K562 (cell line): ENCODE data around the gene ICE2. TPM values are rescaled to one million over a fixed set of nuclear protein-coding genes. Genes with fewer than 3 reads are reported as not detected.
A peak's percentile ranks its signal among the peaks of the same experiment; 100 is the strongest.

Experiments used
- ARID2 ChIP-seq: fragments of 450-650 bp; IDR thresholded peaks from 2 replicates; pipeline ENCODE4 v1.6.1; 2017; ENCODE audit warnings: antibody characterized with exemption, mild to moderate bottlenecking
- BMI1 ChIP-seq: fragments of 150-350 bp; IDR thresholded peaks from 2 replicates; pipeline ENCODE4 v1.6.1; 2014; ENCODE audit warnings: low read length
- CBFB ChIP-seq: sonication (generic); formaldehyde crosslinking; IDR thresholded peaks from 2 replicates; pipeline ENCODE4 v1.4.0; 2020; ENCODE audit warnings: mild to moderate bottlenecking, missing genetic modification reagents
- CBX5 ChIP-seq: IDR thresholded peaks from 2 replicates; pipeline ENCODE4 v1.6.1; 2014; ENCODE audit warnings: low read depth, borderline replicate concordance
- CEBPG ChIP-seq, 3 experiments: fragments of 200-800 bp in 1 of 3; sonication (Bioruptor generic) in 1 of 3; sonication (generic) in 1 of 3; formaldehyde crosslinking in 1 of 3; IDR thresholded peaks in 2 of 3; conservative IDR thresholded peaks in 1 of 3; 2 replicates each; pipeline versions ENCODE4 v1.6.1 to v1.8.0; 2016 to 2022; ENCODE audit warnings: missing compliant biosample characterization in 2 of 3, missing genetic modification characterization in 2 of 3, mild to moderate bottlenecking in 1 of 3, missing genetic modification reagents in 1 of 3
- CGGBP1 ChIP-seq: fragments of 250-450 bp; sonication (Bioruptor Pico); IDR thresholded peaks from 2 replicates; pipeline ENCODE4 v1.9.0; 2021; ENCODE audit warnings: mild to moderate bottlenecking
- DACH1 ChIP-seq: fragments of 450-650 bp; IDR thresholded peaks from 2 replicates; pipeline ENCODE4 v1.6.1; 2018; ENCODE audit not compliant: partially characterized antibody
- DPF2 ChIP-seq: fragments of 450-650 bp; IDR thresholded peaks from 2 replicates; pipeline ENCODE4 v1.6.1; 2016
- E2F1 ChIP-seq: sonication (generic); formaldehyde crosslinking; IDR thresholded peaks from 2 replicates; pipeline ENCODE4 v1.8.1; 2023; ENCODE audit warnings: mild to moderate bottlenecking, missing genetic modification reagents, moderate library complexity
- EGR1 ChIP-seq: fragments of 450-650 bp; conservative IDR thresholded peaks from 2 replicates; pipeline ENCODE4 v1.6.1; 2017; ENCODE audit warnings: mild to moderate bottlenecking
- NEUROD1 ChIP-seq: fragments of 150-350 bp; IDR thresholded peaks from 2 replicates; pipeline ENCODE4 v1.6.1; 2014; ENCODE audit warnings: borderline replicate concordance, low read length, low read depth; ENCODE audit not compliant: partially characterized antibody
- REST ChIP-seq, 2 experiments: fragments of 450-650 bp; formaldehyde crosslinking in 1 of 2; IDR thresholded peaks; 2 replicates each; pipeline versions ENCODE4 v1.4.0 to v1.6.1; 2014 to 2020; ENCODE audit warnings: mild to moderate bottlenecking in 2 of 2, borderline replicate concordance in 1 of 2, low read depth in 1 of 2
- SPI1 ChIP-seq: IDR thresholded peaks from 2 replicates; pipeline ENCODE4 v1.6.1; 2011; ENCODE audit warnings: low read depth, low read length, control low read depth, borderline replicate concordance
- TCF7L2 ChIP-seq: fragments of 150-350 bp; IDR thresholded peaks from 2 replicates; pipeline ENCODE4 v1.6.1; 2016; ENCODE audit warnings: low read depth, mild to moderate bottlenecking, low read length, moderate library complexity
- ZFX ChIP-seq: sonication (generic); formaldehyde crosslinking; IDR thresholded peaks from 2 replicates; pipeline ENCODE4 v1.8.0; 2022; ENCODE audit warnings: mild to moderate bottlenecking, missing genetic modification reagents, moderate library complexity
- ZNF121 ChIP-seq: sonication (generic); formaldehyde crosslinking; conservative IDR thresholded peaks from 2 replicates; pipeline ENCODE4 v1.8.0; 2022; ENCODE audit warnings: missing genetic modification reagents
- ZNF175 ChIP-seq: fragments of 200-800 bp; sonication (Bioruptor generic); IDR thresholded peaks from 2 replicates; pipeline ENCODE4 v1.6.1; 2016; ENCODE audit warnings: low read depth, mild to moderate bottlenecking, missing genetic modification characterization, missing compliant biosample characterization
- ZNF586 ChIP-seq: fragments of 450-650 bp; formaldehyde crosslinking; conservative IDR thresholded peaks from 2 replicates; pipeline ENCODE4 v1.4.0; 2020; ENCODE audit warnings: mild to moderate bottlenecking, moderate library complexity
- polyA plus RNA-seq, 8 experiments: library from polyadenylated mRNA; depleted of rRNA in 4 of 8; stranded (reverse) in 5 of 8; unstranded in 3 of 8; fragments of >200 nt; fragmentation: Nextera tagmentation in 2 of 8; fragmentation: Illumina TruSeq in 1 of 8; extraction: Ambion mirVana in 2 of 8; extraction: Trizol in 1 of 8; gene quantifications; 2 replicates each; pipeline versions ENCODE4 v1.2.1 to v1.2.3, GENCODE V29; 2011 to 2014; ENCODE audit warnings: inconsistent platforms in 1 of 8, missing spikeins in 1 of 8
- total RNA-seq, 7 experiments: library from RNA; depleted of rRNA in 6 of 7; stranded (reverse); fragments of >200 nt in 6 of 7; fragmentation: Illumina TruSeq in 2 of 7; extraction: Trizol in 2 of 7; gene quantifications; 2 replicates each; pipeline versions ENCODE4 v1.2.1 to v1.2.3, GENCODE V29; 2011 to 2021; ENCODE audit warnings: low replicate concordance in 1 of 7

ICE2 gene
- total and polyA plus RNA-seq, 9 of the 15 experiments (the other 6 are each of a cell fraction or from before 2014, with no cell fraction given) = 21.8 to 87.9 (median 58.1) TPM

DNA sequence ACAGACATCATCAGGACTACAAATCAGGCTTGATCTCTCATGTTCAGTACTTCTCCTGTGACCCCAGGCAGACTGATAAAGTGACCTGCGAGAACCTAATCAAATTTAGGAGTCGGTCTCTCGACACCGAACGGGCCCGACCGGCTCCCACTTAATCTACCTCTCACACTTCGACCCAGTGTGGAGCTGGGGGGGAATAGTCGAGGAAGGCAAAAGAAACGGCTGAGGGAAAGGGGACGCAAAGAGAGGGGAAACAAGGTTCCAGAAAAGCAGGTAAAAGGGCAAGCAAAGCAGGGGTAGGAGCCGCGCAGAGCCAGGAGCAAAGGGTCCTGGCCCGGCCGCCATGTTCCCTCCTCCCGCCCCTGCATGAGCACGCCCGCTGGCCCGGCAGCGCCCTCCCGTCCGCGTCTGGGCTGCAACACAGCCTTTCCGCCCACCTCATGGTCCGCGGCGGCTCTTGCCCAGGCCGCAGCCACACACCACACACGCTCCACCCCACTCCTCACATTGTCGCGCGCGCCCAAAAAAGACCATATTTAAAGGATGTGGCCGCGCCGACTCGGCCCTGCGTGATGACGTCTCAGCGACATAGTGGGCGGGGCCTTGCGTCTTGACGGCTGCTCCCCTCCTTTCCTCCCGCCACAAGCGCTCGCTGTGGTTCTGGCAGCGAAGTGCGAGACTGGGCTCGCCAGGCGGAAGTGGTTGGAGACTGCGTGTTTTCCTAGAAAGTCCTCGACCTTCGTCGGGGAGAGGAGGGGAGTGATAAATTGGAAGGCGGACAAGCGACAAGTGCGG lies at the start of gene ICE2 (continued):
- TF ChIP-seq REST (IDR thresholded peaks at IDR 0.05; ENCODE audit: borderline replicate concordance) (peak; percentile 4; the same call in 1 of the 2 replicates), REST (CRISPR knock-in tag; IDR thresholded peaks at IDR 0.05; ENCODE audit: low read depth) (peak; percentile 22; the same call in 1 of the 2 replicates), ZNF121 (CRISPR knock-in tag) (no peak), NEUROD1 (peak; percentile 38), DPF2 (0 out of 2 replicates have a peak, but pooled peaks have one; percentile 19), CBFB (CRISPR knock-in tag) (0 out of 2 replicates have a peak, but pooled peaks have one; percentile 24), E2F1 (CRISPR knock-in tag) (0 out of 2 replicates have a peak, but pooled peaks have one; percentile 43), ARID2 (no peak), SPI1 (peak; percentile 82), ZFX (CRISPR knock-in tag) (peak; percentile 94), BMI1 (no peak), EGR1 (peak; percentile 88), DACH1 (no peak), ZNF586 (CRISPR knock-in tag) (no peak), CGGBP1 (CRISPR knock-in tag) (no peak), CEBPG (CRISPR knock-in tag; IDR thresholded peaks at IDR 0.05) (no peak), CEBPG (tag; conservative IDR thresholded peaks at IDR 0.05 in 1 of 2, IDR thresholded peaks at IDR 0.05 in 1 of 2) (no peak), TCF7L2 (no peak), CBX5 (no peak), ZNF175 (peak; percentile 55; the same call in 1 of the 2 replicates)
